ELR (cell line): Measurements from ENCODE around the gene POMC.
"Not testable (repeated sequence)": the region's sequence is repeated elsewhere in the genome, so short reads cannot be mapped to it uniquely, and the experiment has no call there.

Source experiments
- DNase-seq: peaks from one replicate; pipeline ENCODE4 v3.0.0-alpha.2; 2015; ENCODE audit warnings: low read depth

The POMC gene

DNA sequence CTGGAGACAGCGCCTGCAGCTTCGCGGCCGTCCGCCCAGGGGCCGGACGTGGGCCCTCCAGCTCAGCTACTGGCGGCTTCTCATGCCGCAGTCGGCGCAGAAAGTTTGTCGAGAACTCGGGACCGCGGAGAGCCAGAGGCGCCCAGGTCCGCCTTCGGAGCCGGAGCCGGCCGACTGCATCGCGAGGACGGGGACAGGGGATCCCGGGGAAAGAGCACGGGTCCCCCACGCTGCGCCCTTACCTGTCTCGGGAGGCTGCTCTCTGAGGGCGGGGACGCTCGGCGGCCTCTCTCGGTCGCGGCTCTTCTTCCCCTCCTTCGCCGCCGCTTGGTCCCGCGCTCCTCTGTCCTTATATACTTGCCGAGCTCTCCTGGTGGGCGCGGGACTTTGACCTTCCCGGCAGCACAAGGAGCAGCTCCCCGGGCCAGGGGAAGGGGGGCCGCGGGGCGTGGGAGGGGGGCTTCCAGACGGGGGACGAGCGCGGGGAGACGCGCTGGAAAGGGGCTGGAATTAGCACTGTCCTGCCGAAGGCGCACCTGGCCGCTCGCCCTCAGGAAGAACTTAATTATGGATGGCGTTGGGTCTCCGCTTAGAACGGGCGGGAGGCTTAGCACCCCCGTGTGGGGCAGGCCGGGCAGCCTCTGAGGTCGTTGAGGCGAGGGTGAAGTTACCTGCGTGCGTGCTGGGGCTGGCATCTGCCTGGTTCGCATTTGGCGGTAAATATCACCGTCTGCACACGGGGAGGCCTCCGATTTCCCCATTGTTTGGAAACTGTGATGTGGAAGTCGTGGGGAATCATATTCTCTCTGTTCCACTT, at the start of gene POMC:
TSS of gene POMC (minus strand) at position 325 of the 817 bp plus-strand sequence. CDS start 3,808 bp downstream, outside the sequence.
- peak; percentile 6 for DNase-seq

DNA sequence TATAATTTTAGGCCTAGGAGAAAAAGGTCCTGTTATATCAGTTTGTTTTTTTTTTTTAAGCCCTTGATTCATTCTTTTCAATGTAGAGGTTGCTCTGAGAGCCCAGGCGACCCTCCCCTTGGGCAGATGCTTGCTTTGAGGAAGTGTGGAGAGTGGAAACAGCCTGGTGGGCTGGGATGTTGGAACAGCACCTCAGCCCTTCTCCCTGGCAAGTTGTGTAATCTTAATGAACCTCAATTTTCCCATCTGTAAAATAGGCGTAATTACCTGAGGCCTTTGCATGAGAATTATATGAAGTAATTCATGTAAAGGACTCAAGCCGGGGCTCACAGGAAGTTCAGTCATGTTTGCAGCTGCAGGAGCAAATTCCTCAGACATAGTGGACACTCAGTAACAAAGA, 49.7 kb upstream of the POMC start:
- no peak for DNase-seq

DNA sequence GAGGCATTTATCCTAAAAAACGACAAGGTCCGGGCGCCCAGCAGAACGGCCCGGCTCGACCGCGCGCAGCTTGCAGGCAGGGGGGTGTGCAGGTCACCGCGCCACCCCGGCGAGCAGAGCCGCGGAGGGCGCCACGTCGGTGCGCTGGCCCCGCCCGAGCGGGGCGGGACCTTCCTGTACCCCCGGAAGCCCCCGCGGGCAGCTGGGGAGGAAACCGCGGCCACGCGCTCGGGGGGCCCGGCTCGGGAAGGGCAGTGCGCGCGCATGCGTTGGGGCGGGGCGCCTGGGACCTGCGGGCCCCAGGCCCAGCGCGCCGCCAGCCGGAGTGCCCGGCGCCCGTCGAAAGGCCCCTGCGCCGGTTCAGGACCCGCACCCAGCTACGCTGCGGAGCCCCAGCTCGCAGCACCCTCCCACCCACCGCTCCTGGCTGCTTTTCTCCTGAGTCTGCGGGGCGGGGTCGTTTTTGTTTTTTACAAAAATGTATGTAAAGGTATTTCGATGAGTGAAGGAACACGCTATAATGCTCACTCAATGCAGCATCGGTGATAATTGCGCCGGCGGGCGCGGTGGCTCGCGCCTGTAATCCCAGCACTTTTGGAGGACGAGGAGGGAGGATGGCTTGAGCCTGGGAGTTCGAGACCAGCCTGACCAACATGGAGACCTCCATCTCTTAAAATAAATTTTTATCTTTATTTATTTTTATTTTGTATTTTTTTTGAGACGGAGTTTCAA, 47.7 kb upstream of the POMC start:
- DNase-seq, result peak; percentile 24

DNA sequence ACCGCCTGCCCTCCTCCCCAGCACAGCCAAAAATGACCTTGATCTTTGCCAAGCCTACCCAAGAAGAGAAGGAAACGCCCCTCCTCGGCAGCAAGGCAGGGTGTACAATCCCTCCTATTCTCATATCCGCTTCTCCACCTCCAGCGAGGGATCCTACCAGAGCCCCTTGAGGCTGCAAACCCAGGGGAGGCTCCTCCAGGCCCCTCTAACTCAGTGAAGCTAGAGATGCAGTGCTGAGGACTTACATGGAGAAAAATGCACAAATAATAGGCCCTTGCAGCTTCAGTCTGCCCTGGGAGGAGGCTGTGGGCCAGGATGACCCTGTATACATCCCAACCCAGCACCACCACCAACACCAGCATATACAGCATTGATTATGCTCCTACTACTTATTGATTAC, 46.9 kb upstream of the POMC start:
- no peak for DNase-seq

DNA sequence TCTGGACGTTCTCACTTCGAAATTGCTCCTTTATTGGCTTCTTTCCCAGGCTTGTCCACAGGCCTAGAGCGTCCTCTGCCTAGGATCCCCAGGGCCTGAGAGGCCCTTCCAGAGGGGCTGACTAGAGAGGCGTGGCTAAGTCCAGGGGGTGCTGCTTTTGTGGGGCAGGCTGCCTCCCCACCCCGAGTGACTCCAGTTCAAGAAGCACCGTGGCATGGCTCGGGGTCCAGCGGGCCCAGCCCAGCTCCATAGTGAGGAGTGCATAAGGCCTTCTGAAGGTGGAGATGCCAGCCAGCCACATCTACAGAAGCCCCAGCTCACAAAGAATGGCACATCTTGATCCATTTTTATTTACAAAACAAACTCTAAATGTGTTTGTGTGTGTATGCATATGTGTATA, 44.8 kb upstream of the POMC start:
- DNase-seq, result no peak

DNA sequence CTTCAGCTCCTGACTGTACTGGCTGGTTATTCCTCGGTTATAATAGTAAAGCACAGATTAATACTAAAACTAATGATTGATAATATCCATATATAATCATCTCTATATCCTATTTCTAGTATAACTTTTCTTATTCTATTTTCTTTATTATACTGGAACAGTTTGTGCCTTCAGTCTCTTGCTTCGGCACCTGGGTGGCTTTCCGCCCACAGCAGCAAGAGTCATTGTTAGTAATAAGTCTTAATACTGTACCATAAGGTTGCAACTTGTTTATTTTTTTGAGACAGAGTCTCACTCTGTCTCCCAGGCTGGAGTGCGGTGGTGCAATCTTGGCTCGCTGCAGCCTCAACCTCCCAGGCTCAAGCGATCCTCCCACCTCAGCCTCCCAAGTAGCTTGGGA, 42.5 kb upstream of the POMC start:
- not testable (repeated sequence) for DNase-seq

DNA sequence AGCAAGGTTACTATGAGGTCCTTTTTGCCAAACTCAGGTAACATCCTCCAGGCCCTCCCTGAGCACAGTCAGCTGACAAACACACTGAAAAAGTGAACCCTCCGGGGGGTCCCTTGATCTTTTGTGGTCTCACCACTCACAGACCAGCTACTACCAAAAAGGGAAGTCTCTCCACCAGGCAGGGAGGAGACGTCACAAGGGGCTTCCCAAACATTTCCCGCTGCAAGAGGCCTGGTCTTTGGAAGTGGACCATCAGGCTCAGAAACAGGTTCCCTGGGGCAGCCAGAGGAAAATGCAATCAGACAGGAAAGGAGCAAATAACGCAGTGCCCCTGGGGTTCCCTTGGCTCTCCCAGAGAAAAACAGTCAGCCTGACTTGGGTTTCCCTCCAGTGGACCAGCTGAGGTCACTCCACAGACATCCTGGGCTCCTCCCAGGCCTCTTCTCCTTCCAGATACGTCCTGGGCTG, 38.7 kb upstream of the POMC start:
- DNase-seq, result no peak

DNA sequence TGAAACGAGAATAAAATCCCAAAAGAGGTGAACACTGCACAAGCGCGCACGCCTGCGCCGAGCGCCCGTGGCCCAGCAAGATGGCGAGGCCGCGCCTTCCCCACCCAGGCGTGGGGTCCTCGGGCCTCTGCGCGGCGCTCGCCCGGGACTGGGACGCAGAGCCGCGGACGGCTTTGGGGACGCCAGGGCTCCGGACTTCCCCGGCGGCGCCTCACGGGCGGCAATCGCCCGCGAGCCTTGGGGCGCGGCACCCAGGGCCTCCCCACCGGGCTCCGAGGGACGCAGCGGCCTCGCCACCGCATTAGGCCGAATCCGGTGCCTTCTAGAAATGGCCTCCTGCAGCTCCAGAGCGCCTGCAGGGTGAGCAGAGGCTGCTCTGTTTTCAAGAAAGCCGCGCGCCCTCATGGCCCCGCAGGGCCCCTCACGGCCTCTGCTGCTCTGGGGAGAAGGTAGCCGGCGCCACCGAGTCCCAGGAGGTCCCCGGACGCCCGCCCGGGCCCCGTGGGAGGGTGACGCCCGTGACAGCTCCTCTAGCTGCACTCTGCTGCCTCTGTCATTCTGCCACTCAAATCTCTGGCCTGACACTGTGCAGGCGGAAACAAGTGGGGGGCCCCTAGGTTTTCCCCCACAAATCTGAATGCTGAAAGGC, 35.9 kb upstream of the POMC start:
- no peak for DNase-seq

DNA sequence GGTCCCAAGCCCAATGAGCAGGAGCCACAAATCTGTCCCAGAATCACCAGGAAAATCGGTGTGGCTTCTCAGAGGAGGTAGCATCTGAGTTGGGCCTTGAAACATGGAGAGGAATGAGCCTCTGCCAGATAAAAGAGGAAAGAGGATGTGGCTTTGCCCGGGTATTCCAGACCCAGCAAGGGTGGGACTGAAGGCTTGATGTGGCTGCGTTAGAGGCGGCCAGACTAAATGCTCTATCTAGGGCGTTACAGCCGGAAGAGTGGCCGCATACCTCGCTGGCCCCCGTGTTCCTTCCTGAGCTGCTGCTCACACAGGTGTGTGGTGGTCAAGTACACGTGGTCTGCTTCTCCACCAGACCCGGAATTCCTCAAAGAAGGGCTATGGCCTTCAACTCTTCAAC, 33.9 kb upstream of the POMC start:
- no peak for DNase-seq

DNA sequence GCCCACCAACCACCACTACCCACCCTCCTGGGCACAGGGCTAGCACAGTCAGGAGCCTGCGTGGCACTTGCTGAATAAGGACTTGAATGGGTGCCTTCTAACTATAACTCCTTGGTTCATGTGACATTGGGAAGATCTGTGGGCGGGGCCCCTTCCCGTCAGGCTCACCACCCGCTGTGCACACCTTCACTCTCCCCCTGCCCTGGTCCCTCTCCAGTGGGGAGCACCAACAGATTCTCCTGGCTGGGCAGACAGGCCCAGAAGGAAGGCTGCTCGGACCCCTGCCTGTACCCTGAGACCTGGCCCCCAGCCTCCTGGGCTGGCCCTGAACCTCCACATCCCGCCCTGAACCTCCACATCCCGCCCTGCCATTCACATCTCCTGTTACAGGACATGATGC, 33.4 kb upstream of the POMC start:
- DNase-seq, result no peak

DNA sequence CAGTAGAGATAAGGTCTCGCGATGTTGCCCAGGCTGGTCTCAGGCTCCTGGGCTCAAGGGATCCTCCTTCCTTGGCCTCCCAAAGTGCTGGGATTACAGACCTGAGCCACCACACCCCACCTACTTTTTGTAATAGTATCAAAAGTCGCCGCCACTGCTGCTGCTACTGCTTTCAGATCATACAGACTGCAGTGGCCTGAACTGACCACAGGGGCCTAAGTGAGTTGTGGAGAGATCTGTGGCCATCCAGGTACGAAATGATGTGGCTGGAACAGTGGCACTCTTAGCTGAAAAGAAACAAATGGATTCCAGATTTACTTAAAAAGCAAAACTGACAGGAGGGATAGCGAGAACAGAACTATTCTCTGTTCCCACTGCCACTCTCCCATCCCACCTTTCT, 32.9 kb upstream of the POMC start:
- no peak for DNase-seq

DNA sequence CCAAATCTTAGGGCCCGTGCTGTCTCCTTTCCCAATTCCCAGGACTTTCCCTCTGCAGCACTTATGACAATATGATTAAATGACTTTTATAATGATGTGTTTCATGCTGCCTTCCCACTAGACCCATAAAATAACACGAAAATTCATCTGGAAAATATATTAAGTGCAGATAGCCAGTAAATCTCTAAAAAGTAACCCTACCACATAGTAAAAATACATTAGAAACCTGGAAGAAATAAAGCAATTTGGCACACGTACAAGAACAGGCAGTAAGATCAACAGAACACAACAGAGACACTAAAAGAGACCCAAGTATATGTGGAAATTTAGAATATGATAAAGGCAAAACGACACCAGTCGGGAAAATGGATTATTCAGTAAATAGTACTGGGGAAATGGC, 30.2 kb upstream of the POMC start:
- no peak for DNase-seq

DNA sequence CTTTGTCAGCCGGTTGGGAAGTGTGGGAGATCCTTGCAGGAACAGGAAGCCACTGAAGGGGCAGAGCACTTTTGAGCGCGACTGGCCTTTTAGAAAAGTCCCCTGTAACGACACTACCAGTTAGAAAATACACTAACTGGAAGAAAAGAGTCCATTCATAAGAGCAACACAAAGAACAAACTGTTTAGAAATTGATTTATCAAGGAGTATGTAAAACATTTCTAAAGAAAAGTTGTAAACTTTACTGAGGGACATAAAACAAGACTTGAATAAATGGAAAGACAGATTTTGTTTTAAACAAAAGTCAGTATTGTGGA, 29.8 kb upstream of the POMC start:
- no peak for DNase-seq

DNA sequence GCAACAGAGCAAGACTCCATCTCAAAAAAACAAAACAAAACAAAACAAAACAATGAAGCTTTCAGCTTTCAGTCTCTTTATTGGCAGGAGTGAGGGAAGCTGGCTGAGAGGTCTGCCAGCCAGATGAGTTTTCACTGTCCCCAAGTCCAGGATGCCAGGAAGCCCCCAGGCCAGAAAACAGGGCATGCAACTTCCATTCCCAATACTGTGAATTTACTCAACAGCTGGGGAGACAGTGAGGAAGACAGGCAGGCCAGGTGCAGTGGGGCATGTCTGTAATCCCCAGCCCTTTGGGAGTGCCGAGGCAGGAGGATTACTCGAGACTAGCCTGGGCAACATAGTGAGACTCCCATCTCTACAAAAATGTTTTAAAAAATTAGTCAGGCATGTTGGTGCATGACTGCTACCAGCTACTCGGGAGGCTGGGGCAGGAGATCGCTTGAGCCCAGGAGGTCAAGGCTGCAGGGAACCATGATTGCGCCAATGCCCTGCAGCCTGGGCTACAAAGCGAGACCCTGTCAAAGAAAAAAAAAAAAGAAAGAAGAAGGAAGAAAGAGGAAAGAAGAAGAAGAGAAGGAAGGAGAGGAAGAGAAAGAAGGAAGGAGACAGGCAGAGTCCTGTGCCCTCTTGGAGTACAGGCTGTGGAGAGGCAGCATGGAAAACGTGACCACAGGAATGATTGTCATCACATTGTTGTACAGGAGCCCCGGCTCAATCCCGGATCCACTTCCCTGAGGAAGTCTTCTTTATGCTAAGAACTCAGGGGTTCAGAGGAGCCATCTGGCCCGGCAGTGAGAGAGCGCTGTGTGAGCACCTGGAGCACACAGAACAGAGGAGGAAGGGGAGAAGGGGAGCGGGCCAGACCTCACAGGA, 29.2 kb upstream of the POMC start:
- peak; percentile 23 for DNase-seq

DNA sequence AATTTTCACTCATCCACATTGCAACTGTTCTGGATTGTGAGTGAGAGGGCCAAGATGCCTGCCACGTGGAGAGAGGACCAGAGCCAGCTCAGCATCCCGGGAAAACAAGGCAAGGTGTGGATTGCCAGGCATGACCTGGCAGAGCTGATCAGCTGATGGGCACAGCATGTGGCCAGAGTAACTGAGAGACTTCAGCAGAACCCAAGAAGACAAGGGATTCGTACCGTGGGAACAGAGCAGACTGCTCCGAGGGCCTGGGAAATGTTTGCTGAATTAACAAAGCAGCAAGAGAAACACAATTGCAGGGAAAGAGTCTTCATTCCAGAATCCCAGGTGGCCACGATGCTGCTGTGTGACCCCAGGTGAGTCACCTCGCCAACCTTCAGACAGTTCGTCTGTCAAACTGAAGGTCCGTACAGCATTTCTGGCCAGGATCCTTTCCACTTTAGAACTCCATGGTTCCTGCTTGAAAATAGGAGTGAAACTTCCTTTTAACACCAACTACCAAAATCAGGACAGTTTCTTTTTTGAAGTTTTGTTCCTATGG, 26.3 kb upstream of the POMC start:
- DNase-seq, result no peak

DNA sequence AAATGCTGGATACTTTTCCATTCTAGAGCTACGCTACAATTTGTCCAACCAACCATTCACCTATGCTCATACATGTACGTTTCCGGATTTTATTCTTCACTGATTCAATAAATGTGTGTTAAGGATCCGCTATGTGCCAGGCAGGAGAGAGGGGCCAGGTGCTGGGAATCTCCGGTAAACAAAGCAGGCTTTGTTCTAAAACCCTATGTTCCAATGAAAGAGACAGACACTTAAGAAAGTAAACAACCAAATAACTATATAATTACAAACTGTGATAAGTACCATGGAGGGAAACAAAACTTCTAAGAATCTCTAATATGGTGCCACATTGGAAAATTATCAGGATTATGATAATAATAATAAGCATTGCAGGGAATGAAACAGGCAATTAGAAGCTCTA, 22.2 kb upstream of the POMC start:
- DNase-seq, result no peak

DNA sequence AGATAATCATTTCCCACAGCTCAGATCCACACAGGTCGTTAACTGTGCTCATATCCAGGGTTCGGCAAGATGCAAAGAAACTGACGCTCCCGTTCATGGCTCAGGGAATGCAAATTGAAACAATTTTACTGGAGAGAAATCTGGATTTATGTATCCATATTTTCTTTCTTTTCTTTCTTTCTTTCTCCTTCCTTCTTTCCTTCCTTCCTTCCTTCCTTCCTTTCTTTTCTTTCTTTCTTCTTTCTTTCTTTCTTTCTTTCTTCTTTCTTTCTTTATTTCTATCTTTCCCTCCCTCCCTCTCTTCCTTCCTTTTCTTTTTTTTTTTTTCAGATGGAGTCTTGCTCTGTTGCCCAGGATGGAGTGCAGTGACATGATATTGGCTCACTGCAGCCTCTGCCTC, 20.0 kb upstream of the POMC start:
- no peak for DNase-seq

DNA sequence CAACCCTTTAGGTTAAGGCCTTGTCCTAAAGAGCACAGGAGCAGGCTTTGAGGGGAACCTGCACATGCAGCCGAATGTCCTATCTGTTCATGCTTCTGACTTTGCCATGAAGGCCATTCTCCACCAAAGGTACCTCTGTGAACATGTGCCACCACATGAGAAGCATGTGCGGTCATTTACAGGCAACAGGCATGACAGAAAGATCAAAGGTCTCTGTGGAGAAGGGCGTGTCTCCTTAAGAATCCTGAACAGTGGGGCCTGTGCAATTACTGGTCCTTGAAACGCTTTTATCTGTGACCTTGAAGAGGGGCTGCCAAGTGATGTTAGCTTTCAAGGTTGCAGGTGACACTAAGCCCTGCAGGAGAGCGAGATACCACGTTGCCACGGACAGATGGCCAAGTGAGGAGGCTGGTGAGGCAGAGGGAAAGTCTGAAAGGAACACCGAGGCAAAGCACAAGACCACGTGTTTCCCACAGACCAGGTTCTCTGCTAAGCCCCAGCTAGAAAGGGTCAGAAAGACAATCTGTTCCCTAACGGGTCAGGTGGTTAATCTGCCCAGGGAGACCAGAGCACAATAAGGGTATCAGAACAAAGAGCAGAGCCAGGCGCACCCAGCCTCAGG, 19.5 kb upstream of the POMC start:
- DNase-seq, result no peak

DNA sequence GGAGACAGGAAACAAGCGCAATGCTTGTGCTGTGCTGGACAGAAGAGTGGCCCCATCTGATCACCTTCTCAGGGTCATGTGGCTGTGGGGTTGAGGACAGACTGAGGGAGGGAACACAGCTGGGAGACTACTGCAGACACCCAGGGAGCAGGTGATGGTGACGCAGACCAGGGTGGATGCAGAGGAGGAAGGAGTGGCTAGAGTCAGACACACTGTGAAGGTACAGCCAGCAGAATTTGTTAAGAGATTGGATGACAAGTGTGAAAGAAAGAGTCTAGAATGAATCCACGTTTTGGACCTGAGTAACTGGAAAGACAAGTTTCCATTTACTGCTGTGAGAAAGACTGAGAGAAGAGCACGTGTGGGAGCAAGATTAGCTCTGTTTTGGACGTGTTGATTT, 15.9 kb upstream of the POMC start:
- DNase-seq, result no peak

DNA sequence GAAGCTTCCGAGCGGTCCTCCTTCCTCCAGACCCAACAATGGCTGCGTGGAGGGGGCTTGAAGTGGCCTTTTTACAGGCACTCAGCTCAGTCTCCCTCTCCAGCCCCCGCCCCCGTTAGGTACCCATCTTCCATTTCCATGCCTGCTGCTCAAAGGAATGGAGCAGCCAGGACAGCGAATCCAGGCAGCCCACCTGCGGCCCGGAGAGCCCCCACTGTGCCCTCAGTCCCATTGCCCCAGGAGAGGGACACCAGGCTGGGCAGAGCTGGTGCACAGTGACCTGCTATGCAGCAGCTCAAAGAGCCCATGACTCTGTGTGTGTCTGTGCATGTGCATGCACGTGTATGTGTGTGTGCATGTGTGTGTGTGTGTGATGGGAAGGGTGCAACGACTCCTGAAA, 10.6 kb upstream of the POMC start:
- no peak for DNase-seq

DNA sequence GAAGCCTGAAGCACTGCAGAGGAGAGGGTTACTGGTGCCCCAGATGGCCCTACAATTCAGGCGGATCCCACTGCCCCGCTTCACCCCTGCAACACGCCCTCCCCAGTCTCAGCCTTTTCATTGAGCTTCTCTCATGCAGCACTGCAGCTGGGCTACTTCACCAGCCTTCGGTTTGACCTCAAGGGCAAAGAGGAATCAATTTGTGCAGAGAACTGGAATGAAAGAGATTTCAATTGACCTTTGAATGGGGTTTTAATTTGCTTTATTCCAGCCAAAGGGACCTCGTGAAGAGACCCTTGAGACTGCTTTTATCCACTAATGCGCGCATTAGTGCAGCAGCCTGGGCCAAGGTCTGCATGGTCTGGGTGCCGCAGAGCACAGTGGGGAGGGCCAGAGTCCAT, 8.8 kb upstream of the POMC start:
- no peak for DNase-seq
